Gastrocnemius medialis (tissue), 4 donors: ENCODE measurements around the gene AGAP6. TPM values are rescaled to one million over a fixed set of nuclear protein-coding genes. Genes with fewer than 3 reads are reported as not detected.
"Not testable (repeated sequence)": the region's sequence is repeated elsewhere in the genome, so short reads cannot be mapped to it uniquely, and the experiment has no call there.

Experiments
- ATAC-seq, 2 donors: fragments of 150-250 bp; one replicate each; pipeline ENCODE4 v1.9.1; 2016
- DNase-seq, 2 donors: peaks; one replicate each; pipeline ENCODE4 v3.0.0-alpha.2; 2019
- H3K27ac ChIP-seq, 4 donors: fragments of 200-600 bp; sonication (generic); 1 replicate in 1 of 4; 2 replicates in 3 of 4; pipeline ENCODE4 v1.5.1; 2016 to 2018; ENCODE audit warnings: mild to moderate bottlenecking in 2 of 4, moderate library complexity in 1 of 4
- H3K27me3 ChIP-seq, 3 donors: fragments of 200-600 bp; sonication (generic) in 2 of 3; 1 replicate in 1 of 3; 2 replicates in 2 of 3; pipeline versions ENCODE4 v1.5.1 to v1.6.0; 2016 to 2019; ENCODE audit warnings: mild to moderate bottlenecking in 1 of 3, moderate library complexity in 1 of 3
- H3K36me3 ChIP-seq, 2 donors: fragments of 200-600 bp; sonication (generic) in 1 of 2; one replicate each; pipeline ENCODE4 v1.5.1; 2017 to 2018
- H3K4me1 ChIP-seq, 2 donors: fragments of 200-600 bp; sonication (generic) in 1 of 2; one replicate each; pipeline ENCODE4 v1.5.1; 2016 to 2017; ENCODE audit warnings: mild to moderate bottlenecking in 2 of 2
- H3K4me3 ChIP-seq, 4 donors: fragments of 200-600 bp; sonication (generic) in 3 of 4; 1 replicate in 1 of 4; 2 replicates in 3 of 4; pipeline ENCODE4 v1.5.1; 2016 to 2019; ENCODE audit warnings: mild to moderate bottlenecking in 2 of 4
- H3K9me3 ChIP-seq, 3 donors: fragments of 200-600 bp; sonication (generic) in 2 of 3; 1 replicate in 1 of 3; 2 replicates in 2 of 3; pipeline ENCODE4 v1.5.1; 2016 to 2019
- in situ Hi-C, 4 donors: fragments of 200-750 bp; cut with MboI; loops; one replicate each; pipeline versions ENCODE4 v1.15.0 to v1.8.0; 2017; ENCODE audit warnings: low sequenced_read_pairs in 4 of 4
- intact Hi-C: fragments of 100-400 bp; cut with DNase I; formaldehyde crosslinking; loops from one replicate; pipeline ENCODE4 v1.15.1; 2023; ENCODE audit warnings: low total_unique reads
- total RNA-seq, 4 donors: library from RNA; depleted of rRNA; stranded (reverse); fragments of >200 nt; gene quantifications; one replicate each; pipeline versions ENCODE4 v1.1.0 to v1.2.3, GENCODE V29; 2016

AGAP6 gene
- total RNA-seq, 4 donors from 2014 or later = 2.9 to 13.0 (median 5.0) TPM

GRCh38 chr10:49977756-49978155, 10.4 kb upstream of the AGAP6 start:
- ATAC-seq, H3K27ac ChIP-seq, H3K4me3 ChIP-seq, in situ Hi-C loops, H3K4me1 ChIP-seq, H3K36me3 ChIP-seq, H3K27me3 ChIP-seq, DNase-seq, H3K9me3 ChIP-seq, intact Hi-C loops: not testable (repeated sequence)

DNA sequence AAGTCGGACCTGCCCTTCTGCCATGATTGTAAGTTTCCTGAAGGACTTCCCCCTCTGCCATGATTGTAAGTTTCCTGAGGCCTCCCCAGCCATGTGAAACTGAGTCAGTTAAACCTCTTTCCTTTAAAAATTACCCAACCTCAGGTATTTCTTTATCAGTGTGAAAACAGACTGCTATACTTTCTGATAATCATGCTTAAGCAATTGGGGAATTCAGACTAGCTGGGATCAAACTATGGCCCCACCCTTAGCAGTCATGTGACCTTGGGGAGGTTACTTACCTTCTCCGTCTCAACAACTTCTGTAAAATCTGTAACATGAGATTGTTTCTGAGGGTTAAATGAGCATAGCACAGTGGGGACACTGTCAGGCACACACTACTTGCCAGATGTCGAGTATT, 999 bp upstream of the AGAP6 start:
- H3K9me3 ChIP-seq, H3K27me3 ChIP-seq, intact Hi-C loops, H3K4me3 ChIP-seq, DNase-seq, H3K27ac ChIP-seq, in situ Hi-C loops, ATAC-seq, H3K36me3 ChIP-seq, H3K4me1 ChIP-seq: not testable (repeated sequence)

DNA sequence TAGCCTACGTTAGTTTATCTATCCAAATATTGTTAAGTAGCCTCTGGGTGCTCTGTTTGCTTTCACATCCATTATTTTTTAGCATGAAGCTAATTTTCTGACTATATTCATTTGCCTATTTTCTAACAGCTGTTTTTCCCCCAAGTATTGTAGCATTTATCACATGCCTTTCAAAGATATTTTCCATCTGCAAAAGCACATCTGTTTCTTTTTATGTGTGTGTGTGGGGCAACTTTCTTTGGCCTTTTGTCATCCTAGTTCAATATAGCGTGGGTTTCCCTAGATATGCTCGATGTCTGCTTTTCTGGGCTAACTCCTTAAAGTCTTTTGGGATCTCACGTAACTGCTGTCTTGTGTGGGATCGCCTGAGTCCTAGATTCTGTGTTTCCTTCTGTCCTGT, 7.1 kb downstream of the AGAP6 start:
- H3K9me3 ChIP-seq, H3K36me3 ChIP-seq, in situ Hi-C loops, H3K27me3 ChIP-seq, intact Hi-C loops, ATAC-seq, H3K27ac ChIP-seq, H3K4me3 ChIP-seq, H3K4me1 ChIP-seq, DNase-seq: not testable (repeated sequence)

GRCh38 chr10:50014024-50014423, 25.8 kb downstream of the AGAP6 start:
- H3K27ac ChIP-seq, H3K36me3 ChIP-seq, H3K27me3 ChIP-seq, ATAC-seq, H3K4me1 ChIP-seq, intact Hi-C loops, H3K4me3 ChIP-seq, in situ Hi-C loops, H3K9me3 ChIP-seq, DNase-seq: not testable (repeated sequence)

DNA sequence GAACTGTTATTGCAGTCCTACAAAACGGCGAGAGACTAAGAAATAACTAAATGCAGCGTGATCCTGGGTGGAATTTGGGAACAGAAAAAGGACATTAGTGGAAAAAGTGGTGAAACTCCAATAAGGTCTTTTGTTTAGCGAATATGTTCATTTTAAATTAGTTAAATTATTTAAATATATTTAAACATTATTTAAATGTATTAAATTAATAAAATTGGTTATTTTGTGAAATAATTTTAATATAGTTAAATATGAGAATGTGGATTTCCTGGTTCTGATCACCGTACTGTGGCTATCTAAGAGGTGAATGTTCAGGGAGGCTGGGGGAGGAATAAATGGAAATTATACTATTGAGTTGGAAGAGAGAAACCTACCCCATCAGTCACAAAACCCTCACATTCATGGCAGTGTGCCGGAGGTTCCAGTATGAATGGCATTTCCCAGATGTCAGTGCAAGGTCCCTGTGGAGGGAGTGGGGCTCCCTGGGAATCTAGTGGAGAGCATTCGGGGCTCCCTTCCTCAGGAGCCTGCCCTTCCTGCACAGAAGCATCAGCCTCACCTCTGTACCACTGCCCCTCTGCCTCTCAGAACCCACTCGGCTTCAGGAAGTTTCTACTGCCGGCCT, 27.5 kb downstream of the AGAP6 start:
- H3K9me3 ChIP-seq, H3K4me3 ChIP-seq, in situ Hi-C loops, H3K27me3 ChIP-seq, H3K27ac ChIP-seq, H3K4me1 ChIP-seq, H3K36me3 ChIP-seq, DNase-seq, ATAC-seq, intact Hi-C loops: not testable (repeated sequence)

- H3K27me3 ChIP-seq, H3K4me3 ChIP-seq, ATAC-seq, in situ Hi-C loops, intact Hi-C loops, H3K4me1 ChIP-seq, DNase-seq, H3K27ac ChIP-seq, H3K36me3 ChIP-seq, H3K9me3 ChIP-seq: not testable (repeated sequence)
Measured at GRCh38 chr10:50016926-50017325, 28.7 kb downstream of the AGAP6 start.

GRCh38 chr10:50017646-50018045, 29.4 kb downstream of the AGAP6 start:
- ATAC-seq, H3K4me3 ChIP-seq, in situ Hi-C loops, H3K27ac ChIP-seq, H3K36me3 ChIP-seq, H3K4me1 ChIP-seq, H3K9me3 ChIP-seq, intact Hi-C loops, H3K27me3 ChIP-seq, DNase-seq: not testable (repeated sequence)

GRCh38 chr10:50019279-50019678, 31.1 kb downstream of the AGAP6 start:
- H3K4me3 ChIP-seq, H3K27me3 ChIP-seq, H3K36me3 ChIP-seq, ATAC-seq, H3K4me1 ChIP-seq, H3K27ac ChIP-seq, intact Hi-C loops, DNase-seq, H3K9me3 ChIP-seq, in situ Hi-C loops: not testable (repeated sequence)

- H3K27me3 ChIP-seq, H3K4me1 ChIP-seq, DNase-seq, H3K9me3 ChIP-seq, H3K4me3 ChIP-seq, intact Hi-C loops, in situ Hi-C loops, H3K36me3 ChIP-seq, H3K27ac ChIP-seq, ATAC-seq: not testable (repeated sequence)
Measured at GRCh38 chr10:50020451-50021024, 32.3 kb downstream of the AGAP6 start.
